HG02973 (cell line): ENCODE results near the gene COX4I1.
"Not testable (repeated sequence)": the region's sequence is repeated elsewhere in the genome, so short reads cannot be mapped to it uniquely, and the experiment has no call there.

Experiments used
- ATAC-seq: cut with Tn5 transposase; IDR thresholded peaks from one replicate; pipeline ENCODE4 v1.9.1; 2021; ENCODE audit warnings: moderate library complexity; ENCODE audit not compliant: unreplicated experiment

COX4I1 gene

GRCh38 chr16:85821390-85822135 lies 22.1 kb downstream of the COX4I1 start:
- ATAC-seq: peak; percentile 71

- no peak for ATAC-seq
These were observed 22.6 kb downstream of the COX4I1 start for GRCh38 chr16:85822145-85822544.

- no peak for ATAC-seq
These were observed 23.9 kb downstream of the COX4I1 start for GRCh38 chr16:85823328-85823920.

- ATAC-seq: no peak
These were observed 25.0 kb downstream of the COX4I1 start for GRCh38 chr16:85824161-85825135.

DNA sequence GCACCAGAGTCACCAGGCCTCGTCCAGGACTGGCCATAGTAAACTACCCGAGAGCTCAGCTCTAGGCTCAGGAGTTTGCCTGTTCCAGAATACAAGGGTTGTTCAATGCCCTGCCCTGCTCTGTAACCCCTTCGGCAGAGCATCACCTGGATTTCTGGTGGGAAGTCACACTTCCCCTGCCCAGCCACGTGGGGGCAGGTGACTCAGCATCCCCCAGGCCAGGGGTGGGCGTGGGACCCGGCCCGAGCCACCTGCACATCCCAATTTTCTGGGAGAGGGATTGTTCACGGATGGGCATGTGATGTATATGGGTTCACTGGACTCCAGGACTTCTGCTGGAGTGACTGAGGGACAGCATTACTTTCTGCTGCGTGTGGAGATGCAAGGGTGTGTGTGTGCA lies 25.8 kb downstream of the COX4I1 start:
- ATAC-seq: no peak

DNA sequence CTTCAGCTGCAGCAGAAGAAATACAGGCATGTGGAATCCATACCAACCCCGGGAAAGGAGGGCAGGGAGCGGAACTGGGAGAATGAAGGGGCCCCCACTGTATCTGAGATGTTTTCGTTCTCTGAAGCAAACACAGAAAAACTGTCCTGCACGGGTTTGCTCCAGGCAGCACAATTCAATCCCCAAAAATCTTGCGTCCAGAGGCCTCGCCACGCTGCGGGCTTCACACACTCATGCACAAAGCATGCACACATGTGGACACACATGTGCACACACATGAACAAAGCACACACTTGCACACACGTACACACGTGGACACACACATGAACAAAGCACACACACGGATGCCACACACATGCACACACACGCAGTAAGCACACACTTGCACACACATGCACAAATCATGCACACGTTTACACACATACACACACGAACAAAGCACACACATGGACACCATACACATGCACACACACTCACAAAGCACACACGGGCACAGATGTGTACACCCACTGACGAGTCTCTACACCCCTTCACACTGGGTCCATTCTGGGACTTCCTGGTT lies 27.3 kb downstream of the COX4I1 start:
- ATAC-seq: no peak

GRCh38 chr16:85828166-85828565 lies 28.7 kb downstream of the COX4I1 start:
- no peak for ATAC-seq

DNA sequence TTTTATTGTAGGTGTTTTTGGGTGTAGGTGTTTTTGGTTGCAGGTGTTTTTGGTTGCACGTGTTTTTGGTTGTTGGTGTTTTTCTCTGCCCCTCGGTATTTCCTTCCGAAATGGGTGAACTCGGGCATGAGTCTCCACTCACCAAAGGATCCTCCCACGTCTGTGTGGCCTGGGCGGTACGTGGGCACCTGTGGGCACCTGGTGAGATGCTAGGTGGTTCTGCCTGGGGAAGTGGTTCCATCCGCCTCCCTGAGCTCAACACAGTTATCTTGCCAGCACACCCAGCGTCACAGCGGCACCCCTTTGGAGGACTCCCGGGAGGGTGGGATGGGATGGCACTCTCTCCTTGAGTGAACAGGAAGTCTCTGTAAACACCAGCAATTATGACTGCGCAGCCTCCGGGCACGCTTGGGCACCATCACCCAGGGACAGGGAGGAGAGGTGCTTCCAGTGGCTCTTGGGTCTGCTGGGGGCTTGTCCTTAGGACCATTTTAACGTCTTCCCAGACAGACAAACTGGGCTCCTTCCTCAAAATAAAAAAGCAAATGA lies 29.8 kb downstream of the COX4I1 start:
- no peak for ATAC-seq

DNA sequence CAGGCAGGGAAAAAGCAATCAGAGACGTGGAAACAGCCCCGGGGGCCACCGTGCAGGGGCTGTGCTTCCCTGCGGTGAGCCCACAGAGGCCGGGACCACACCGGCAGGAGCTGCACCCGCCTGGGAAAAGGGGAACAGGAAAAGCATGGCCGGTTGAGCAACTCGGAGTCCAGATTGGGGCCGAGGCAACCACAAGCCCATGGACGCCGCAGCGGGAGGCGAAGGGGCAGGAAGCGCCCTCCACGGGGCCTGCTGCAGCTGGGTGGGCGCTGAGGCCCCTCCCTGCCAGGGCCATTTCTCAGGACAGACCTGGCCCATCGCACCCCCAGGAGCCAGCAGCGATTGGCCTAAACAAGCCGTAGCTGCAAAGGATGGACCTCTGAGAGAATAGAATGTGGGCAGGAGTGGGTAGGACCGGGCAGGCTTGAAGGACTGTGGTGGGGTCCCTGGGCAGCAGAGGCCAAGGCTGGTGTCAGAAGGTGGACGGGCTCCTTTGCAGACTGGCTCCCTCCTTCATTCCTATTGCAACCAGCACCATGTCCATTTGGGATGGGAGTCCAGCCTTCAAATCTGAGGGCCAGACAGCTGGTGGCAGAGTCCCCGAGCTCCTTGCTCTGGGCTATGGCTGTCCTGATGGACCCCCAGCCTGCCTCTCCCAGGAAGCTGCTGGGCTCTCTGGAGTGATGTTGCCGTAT lies 30.4 kb downstream of the COX4I1 start:
- ATAC-seq: no peak

- no peak for ATAC-seq
These were observed 31.3 kb downstream of the COX4I1 start for GRCh38 chr16:85830821-85831220.

DNA sequence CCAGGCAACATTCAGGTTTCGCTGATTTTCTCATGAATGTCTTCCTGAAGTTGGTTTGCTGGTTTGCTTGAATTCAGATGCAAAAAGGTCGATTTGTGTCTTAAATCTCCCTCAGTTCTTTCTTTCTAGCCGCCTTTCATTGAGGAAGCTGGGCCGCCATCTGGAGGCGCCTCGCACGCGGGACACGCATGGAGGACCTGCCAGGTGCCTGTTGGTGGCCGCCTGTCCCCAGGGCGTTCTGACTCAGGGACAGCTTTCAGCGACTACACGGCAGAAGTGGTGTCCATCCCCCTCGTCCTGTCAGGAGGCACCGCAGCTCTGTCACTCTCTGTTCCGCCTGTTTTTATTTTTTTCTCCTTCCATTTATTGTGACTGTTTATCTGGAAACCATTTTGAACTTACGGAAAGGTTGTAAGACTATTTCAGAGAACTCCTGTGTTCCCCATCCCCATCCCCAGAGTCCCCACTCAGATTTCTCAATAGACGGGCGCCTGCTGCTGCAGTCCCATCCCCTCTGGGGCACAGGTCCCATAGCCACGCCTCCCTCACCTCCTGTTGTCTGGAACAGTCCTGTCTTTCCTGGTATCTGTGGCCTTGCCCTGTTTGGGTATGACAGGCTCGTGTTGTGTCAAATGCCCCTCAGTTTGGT lies 33.2 kb downstream of the COX4I1 start:
- peak; percentile 48 for ATAC-seq

GRCh38 chr16:85833219-85833920 lies 33.9 kb downstream of the COX4I1 start:
- ATAC-seq: no peak

DNA sequence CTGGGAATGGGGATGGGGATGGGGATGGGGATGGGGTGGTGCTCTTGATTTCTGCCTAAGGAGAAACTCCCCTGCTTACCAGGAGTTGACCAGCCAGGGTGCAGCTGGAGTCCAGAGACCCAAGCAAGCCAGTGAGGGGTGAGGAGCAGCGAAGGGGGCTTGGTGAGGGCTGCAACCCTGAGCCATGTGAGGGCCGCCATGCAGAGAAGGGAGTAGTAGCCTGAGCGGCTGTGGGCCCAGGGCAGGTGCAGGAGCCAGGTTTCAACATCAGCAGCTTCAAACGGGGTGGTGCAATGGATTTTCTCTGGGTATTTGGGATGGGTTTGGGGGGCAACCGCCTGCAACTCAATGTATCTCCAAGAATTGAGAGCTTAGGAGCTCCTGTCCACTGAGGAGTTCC lies 35.2 kb downstream of the COX4I1 start:
- ATAC-seq: no peak

GRCh38 chr16:85835227-85835751 lies 35.8 kb downstream of the COX4I1 start:
- ATAC-seq: no peak

DNA sequence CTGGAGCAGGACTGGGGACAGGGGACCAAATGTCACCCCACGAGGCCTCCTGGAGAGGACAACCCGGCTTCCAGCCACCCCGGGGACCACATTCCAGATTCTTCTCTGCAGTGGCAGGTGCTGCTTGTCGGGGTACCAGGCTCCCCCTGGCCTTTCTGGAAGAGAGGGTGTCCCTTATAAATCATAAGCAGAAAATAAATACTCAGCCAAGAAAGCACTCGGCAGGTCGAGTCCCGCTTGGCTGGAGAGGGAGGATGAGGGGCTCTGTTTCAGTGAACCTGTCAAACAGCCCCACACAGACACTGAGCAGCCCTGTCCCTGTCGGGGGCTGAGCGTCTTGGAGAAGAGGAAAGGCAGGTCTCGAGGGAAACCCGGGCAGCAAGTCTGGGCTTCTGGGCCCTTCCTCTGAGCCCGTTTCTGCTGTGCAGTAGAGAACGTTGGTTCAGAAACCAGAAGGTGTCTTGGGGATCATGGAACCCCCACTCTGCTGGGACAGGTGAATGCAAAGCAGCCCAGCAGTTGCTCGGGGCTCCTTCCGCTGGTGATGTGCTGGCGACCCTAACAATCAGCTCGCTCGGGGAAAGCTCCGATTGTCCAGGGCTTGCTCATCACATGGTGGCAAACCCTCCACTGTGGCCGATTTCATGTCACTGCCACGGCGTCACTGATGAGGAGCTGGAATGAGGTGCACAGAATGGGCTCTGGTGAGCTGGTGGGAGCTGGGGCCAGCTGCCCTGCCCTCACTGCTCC lies 36.6 kb downstream of the COX4I1 start:
- ATAC-seq: no peak

DNA sequence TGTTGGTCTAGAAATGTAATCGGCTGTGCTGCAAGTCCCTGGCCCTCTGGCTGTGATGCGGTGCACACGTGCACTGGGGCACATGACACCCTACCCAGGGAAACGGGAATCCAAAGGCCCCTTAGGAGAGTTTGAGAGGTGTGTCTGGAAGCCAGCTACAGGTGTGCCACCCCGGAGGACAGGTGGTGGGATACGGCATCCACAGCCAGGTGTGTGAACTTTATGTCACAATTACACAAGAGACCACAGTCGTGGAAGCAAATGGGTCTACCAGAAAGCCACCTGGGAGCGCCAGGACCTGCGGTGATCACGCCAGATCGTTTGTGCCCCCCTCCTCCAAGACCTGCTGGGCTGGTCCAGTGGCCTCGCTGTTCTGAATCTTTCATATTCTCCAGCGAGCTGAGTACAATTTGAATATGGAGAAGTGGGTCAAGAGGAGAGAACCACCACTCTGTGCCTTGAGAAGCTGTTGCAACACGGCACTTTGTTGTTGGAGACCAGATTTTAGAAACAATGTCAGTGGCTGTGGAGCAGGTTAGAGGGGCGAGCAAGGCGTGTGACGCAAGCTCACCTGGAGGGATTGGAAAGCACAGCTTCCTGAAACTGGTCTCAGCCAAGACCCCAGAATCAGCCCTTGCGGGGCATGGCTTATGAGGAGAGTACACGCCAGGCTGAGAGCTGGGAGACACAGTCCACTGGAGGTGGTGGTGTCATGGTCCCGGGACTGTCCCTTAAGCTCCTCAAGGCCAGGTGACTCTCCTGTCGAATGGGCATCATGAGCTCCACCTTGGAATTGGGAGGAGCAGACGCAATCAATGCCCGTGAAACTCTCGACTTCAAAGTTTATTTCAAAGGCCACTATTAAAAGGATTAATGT lies 37.4 kb downstream of the COX4I1 start:
- ATAC-seq: no peak

DNA sequence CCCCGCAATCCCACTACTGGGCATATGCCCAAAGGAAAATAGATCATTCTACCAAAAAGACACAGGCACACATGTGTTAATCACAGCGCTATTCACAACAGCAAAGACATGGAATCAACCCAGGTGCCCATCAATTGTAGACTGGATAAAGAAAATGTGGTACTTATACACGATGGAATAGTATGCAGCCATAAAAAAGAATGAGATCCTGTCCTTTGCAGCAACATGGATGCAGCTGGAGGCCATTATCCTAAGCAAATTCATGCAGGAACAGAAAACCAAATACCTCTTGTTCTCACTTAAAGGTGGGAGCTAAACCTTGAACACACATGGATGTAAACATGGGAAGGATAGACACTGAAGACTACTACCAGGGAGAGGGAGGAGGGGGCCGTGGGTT lies 38.2 kb downstream of the COX4I1 start:
- ATAC-seq: not testable (repeated sequence)
